ENCODE measurements around the gene LIN7C.
"Not testable (repeated sequence)": the region's sequence is repeated elsewhere in the genome, so short reads cannot be mapped to it uniquely, and the experiment has no call there.

The LIN7C gene, protein sequence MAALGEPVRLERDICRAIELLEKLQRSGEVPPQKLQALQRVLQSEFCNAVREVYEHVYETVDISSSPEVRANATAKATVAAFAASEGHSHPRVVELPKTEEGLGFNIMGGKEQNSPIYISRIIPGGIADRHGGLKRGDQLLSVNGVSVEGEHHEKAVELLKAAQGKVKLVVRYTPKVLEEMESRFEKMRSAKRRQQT

DNA sequence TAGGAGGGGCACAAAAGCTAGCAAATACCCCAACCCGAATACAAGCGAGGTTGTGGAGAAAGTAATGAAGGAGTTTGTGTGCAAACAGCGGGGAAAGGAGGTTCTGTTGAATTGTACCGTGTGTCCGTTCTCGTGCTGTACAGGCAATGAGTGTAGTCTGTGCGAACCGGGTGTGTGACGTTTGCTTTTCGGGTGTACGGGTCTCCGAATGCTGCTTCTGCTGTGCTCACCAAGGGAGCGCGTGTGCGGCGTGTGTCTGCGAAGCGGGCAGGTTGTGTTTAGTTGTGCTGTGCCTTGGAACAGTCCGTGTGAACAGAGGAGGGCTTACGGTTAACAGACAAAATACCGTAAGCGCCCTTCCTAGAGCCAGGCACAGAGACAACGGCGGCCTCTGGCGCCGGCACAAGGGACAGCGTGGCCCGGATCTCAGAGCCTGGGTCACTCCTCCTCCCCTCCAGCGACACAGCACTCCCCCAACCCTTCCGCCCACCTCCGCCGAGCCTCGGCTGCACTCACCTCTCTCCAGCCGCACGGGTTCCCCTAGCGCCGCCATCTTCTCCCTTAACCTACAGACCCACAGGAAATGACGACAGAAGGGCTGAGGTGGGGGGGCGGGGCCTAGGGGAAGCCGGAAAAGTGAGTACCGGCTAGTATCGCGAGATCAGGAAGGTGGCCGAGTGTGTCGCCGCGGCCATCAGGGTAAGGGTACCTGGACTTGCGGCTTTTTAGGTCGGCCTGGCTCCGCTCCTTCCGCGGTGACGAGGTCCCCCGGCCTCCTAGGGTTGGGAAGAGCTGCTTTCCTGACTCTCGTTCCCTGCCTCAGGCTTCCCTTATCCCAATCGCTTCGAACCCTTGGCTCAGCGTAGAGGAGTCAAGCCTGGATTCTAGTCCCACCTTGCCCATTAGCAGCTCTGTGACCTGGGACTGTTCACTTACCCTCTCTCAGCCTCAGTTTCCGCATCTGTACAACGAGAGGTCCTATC is at the start of gene LIN7C:
TSS of gene LIN7C (minus strand) at position 570 of the 983 bp plus-strand sequence. CDS start at position 553, 17 bp downstream.
- DNase-seq (ENCODE audit: low read depth) = peak; percentile 72

DNA sequence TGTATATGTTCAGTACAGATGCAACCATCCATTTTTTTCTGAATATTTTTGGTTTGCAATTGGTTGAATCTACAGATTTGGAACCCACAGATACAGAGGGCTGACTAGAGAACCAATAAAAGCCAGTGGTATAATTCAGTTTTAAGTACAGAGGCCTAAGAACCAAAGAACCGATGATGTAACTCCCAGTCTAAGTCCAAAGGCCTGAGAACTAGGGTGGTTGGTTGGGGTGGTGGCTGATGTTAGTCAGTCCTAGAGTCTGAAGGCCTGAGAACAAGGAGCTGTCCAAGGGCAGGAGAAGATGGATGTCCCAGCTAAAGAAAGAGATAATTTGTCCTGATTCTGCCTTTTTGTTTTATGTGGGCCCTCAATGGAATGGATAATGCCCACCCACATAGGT is 48.7 kb upstream of the LIN7C start:
- DNase-seq (ENCODE audit: low read depth) = no peak

DNA sequence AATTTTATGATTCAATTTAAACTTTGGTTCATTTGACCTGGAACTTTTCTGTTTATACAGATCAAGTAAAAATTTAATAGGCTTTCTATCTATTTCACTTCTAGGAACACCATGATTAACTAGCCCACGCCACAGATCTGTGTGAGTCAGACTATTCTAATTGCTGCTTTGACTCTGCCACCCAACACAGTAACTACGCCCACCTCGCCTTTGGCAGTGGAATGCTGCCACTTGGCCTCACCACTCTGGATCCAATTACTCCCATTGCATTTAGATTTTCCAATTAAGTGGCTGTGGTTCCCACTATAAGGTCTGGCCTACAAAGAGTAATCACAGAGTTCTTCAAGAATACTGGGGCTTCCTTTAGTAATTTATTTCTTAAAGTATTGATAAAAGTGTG is 46.6 kb upstream of the LIN7C start:
- DNase-seq (ENCODE audit: low read depth) = no peak

DNA sequence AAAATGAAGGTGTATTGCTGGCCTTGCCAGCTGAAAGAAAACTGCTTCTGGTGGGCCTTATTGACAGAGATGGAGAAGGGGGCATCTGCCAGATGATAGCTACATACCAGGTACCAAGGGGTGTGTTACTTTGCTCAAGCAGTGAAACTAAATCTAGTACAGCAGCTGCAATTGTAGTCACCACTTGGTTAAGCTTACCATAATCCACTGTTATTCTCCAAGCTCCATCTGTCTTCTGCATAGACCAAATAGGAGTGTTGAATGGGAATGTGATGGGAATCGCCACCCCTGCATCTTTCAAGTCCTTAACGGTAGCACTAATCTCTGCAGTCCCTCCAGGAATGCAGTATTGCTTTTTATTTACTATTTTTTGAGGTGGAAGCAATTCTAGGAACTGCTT is 45.8 kb upstream of the LIN7C start:
- DNase-seq (ENCODE audit: low read depth) = no peak

DNA sequence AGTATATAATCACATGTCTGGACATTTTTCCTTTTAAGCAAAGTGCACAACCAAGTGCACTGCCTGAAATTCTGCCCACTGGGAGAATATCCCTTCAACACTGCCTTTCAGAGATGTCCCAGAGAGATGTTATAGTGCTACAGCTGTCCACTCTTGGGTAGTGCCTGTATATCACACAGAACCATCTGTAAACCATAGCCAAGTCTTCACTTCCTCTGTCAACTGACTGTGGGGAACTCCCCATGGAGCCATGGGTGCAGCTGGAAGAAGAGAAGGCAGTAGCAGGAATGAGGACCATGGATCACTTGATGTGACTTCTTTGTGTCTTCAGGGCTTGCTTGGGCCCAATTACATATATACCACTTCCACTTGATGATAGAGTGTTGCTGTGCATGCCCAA is 44.6 kb upstream of the LIN7C start:
- no peak for DNase-seq (ENCODE audit: low read depth)

DNA sequence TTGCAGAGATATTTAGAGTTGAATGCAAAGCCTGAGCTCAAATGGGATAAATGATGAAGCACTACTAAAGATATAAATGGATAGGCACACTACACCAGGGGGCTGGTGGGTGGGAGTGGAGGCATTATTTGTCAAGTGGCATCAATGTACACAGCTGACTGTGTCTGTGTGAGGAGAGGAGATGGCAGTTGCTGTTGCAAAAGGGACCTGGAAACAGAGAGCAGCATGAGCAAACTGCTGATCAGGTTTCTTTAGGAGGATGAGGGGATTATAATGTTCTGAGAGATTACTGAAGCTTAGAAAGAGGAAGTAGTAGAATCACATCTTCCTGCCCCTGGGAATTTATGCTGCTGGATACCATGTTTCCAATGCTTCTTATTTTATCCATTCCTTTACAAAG is 39.4 kb upstream of the LIN7C start:
- no peak for DNase-seq (ENCODE audit: low read depth)

DNA sequence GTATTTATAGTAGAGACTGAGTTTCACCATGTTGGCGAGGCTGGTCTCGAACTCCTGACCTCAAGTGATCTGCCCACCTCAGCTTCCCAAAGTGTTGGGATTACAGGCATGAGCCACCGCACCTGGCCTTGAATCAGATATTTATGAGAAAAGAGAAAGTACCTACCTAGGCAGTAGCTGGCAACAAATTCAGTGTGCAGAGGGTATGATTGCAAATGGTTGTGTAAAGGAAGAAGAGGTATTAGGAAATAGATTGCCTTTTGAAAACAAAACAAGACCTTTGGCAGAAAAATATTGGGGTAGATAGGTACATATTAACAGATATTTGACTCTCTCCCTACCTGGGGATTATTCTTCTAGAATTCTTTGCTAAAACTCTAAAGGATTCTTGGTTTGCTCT is 38.5 kb upstream of the LIN7C start:
- no peak for DNase-seq (ENCODE audit: low read depth)

DNA sequence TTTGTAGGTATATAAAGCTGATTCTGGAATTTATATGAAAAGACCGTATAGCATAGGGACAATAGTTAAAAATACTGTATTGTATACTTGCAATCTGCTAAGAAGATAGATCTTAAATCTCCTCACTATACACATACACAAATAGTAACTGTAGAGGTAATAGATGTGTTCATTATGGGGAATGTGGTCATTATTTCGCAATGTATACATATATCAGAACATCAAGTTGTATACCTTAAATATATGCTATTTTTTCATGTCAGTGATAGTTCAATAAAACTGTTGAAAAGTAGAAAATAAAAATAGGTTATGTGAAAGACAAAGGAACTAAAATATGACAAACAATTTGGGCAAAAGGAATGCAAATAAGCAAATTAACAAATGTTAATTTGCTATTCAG is 35.2 kb upstream of the LIN7C start:
- DNase-seq (ENCODE audit: low read depth) = no peak

DNA sequence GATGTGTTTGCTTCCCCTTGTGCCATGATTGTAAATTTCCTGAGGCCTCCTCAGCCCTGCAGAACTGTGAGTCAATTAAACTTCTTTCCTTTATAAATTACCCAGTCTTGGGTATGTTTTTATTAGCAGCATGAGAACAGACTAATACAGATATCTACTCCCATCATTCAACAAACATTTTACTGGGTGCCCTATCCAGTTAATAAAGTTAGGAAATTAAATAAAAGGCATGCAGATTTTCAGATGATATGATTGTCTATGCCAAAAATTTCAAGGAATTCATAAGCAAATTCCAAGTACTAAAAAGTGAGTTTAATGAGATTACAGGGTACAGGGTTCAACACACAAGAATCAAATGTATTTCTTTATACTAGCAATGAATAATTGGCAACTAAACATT is 33.5 kb upstream of the LIN7C start:
- no peak for DNase-seq (ENCODE audit: low read depth)

DNA sequence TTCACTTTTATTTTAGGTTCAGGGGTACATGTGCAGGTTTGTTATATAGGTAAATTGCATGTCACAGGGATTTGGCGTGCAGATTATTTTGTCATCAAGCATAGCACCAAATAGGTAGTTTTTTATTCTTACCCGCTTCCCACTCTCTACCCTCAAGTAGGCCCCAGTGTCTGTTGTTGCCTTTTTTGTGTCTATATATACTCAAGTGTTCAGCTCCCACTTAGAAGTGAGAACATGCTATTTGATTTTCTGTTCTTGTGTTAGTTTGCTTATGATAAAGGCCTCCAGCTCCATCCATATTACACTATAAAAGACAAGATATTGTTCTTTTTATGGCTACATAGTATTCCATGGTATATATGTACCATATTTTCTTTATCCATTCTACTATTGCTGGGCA is 28.5 kb upstream of the LIN7C start:
- DNase-seq (ENCODE audit: low read depth) = no peak

DNA sequence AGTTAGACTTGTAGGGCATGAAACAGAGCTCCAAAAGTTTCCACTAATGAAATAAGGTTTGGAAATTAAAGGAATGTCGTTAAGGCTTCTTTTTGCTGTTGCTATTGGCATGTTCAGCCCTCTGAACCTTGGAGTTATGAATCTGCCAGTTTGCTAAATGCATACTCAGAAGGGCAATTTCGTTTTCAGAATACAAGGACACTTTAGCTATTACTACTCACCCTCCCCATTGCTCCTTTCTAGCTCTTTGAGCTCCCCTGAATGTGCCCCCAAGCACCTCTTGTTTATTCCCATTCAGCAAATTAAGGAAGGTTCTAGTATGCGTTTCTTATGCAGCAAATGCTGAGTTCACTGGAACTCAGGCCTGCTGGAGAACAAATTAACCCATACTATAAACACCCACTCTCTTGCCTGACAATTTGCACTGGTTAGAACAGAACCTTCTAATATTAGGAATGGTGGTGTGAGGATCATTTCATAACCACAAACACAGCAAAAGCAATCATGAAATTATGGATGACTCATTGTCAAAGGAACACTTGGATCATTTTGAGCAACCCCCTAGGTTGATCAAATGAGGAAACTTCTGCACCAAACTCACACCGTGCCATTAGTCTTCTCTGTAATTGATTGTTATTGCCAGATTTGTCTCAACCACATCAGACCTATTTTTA is 26.2 kb upstream of the LIN7C start:
- DNase-seq (ENCODE audit: low read depth) = no peak

DNA sequence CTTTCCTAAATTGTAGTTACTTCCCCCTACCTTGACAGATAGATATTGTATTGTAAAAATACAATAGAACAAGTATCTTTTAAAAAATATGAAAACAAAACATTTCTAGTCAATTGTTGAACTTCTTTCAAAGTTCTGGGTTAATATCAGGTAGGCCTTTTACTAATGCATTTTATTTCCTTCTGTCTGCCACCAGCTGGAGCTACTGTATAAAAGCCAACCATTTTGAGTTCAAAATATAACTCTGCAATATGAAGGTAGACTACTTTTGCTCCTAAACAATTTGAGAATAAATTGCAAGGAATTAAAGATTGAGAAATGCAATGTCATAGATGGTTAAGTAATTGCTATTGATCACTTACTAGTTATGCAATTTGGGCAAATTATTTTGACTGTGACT is 22.1 kb upstream of the LIN7C start:
- DNase-seq (ENCODE audit: low read depth) = no peak

DNA sequence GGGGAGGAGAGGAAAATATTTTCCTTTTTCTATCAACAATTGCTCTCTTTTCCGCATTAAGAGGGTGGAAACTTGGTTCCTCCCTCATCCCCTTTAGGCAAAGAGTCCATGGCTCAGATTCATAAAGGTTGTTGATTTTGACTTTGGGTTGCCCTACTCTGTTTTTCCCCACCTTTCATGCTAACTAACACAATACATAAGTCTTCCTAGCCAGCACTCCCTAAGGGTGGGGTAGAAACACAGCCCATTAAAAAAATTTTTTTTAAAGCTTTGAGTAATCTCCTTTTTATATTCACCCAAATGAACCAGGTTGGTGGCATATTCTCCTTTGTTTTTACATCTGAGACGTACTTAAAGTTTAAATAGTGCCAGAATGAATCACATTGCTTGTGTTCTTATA is 20.0 kb upstream of the LIN7C start:
- no peak for DNase-seq (ENCODE audit: low read depth)

DNA sequence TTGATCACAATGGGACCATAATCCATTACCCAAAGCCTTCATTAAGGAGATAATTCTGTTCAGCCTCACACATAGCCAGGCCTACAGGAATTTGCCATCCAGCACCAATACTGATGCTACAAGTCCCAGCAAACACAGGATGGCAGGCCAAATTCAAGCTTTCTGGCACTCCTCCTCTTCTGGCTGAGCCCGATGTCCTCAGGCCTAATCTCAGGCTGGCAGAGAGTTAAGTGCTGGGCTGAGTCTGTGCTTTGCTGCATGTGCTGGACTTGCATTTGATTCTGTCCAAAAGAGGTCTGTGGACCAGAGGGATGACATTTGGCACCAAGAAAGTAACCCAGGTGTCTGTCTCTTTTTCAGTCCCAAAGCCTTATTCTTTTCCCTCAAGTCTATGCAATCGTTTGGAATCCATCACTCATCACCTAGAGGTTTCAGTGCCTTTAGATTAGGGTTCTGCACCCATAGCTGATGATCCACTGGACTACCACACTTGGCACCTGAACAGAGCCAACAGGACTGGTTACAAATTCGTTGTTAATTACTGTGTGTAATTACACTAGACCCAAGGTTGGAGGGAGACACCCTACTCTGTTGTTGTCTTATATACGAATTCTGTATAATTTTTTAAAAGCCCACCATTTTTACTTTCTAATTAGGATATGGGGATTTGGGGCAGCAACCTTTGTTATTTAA is 19.4 kb upstream of the LIN7C start:
- no peak for DNase-seq (ENCODE audit: low read depth)

DNA sequence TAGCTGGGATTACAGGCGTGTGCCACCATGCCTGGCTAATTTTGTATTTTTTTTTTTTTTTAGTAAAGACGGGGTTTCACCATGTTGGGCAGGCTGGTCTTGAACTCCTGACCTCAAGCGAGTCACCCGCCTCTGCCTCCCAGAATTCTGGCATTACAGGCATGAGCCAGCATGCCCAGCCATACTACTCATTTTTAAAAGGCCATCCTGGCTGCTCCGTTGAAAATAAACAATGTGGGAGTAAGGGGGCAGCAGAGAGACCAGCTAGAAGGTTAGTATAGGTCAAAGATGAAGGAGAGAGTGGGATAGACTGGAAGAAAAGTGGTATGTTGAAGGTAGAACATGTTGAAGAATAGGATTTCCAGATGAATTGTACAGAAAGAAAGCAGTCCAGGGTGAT is 17.6 kb upstream of the LIN7C start:
- DNase-seq (ENCODE audit: low read depth) = no peak

DNA sequence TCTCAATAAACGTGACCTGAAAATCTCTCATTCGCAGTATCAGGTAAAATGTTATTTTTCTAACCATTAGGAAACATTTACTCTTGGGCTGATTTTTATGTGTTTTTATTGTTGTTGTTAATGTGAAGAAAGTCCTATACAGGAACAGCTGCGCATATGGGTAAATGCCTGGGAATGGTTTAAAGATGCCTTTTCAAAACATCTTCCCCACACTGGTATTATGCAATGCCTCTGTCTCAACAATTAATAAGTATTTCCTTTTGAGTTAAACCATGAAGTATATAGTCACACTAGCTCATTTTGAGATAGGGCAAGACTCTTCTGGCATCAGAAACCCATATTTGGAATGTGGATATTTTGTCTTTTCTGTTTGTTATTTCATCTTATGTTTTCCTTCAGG is 13.7 kb upstream of the LIN7C start:
- no peak for DNase-seq (ENCODE audit: low read depth)

DNA sequence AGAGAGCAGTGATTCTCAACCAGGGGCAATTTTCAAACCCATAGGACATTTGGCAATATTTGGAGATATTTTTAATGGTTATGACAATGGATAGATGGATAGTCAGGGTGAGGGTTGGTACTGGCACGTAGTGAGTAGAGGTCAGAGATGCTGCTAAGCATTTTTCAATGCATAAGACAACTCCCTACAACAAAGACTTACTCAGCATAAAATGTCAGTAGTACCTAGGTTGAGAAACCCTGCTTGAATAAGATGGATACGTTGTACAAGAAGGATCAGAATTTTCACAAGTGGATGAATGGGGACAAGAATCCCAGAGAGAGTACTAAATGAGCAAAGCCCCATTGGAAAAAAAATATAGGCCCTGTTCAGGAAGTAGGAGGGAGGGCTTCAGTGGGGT is 11.9 kb upstream of the LIN7C start:
- DNase-seq (ENCODE audit: low read depth) = no peak

DNA sequence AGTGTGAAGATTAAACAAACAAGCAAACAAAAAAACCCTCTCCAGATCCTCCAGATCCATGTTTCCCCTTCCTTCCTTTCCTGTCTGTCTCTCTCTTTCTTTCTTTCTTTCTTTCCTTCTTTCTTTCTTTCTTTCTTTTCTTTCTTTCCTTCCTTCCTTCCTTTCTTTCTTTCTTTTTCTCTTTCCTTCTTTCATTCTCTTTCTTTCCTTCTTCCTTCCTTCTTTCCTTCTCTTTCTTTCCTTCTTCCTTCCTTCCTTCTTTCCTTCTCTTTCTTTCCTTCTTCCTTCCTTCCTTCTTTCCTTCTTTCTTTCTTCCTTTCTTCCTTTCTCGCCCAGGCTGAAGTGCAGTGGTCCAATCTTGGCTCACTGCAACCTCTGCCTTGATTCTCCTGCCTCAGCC is 10.9 kb upstream of the LIN7C start:
- DNase-seq (ENCODE audit: low read depth) = not testable (repeated sequence)

DNA sequence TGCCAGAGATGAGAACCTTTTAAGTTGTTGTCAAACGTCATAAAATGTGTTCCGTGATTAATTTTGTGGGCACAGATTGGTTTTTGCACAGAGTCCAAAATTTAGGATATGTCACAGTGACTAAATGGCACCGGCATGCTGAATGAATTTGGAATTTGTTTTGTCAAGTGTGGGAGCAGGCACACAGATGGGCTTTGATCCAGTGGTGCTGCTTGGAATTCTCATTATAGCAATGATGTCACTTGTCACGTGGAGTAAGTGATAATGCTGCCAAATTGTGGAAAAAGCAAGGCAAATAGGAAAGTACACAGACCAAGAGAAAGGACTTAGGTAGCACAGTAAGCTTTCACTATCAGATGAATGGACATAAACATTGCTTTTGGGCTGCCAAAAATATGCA is 8.0 kb upstream of the LIN7C start:
- DNase-seq (ENCODE audit: low read depth) = no peak

DNA sequence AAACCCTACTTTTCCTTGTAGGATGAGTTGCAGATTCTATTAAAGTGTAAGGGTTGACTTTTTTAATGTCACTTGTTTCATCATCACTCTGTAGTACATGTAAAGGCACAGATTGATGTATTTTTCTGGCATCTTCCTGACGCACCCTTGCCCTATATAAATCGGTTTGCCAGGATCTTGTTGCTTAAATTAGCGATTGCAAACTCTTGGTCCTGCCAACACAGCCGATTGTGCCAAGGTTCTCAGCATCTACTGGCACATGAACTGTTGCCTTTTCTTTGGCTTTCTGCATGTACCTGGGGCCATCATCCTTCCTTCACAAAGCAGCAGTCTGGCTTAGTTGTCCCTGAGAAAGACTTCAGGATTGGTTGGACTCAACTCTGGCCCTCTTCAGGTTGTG is 7.5 kb upstream of the LIN7C start:
- DNase-seq (ENCODE audit: low read depth) = no peak

DNA sequence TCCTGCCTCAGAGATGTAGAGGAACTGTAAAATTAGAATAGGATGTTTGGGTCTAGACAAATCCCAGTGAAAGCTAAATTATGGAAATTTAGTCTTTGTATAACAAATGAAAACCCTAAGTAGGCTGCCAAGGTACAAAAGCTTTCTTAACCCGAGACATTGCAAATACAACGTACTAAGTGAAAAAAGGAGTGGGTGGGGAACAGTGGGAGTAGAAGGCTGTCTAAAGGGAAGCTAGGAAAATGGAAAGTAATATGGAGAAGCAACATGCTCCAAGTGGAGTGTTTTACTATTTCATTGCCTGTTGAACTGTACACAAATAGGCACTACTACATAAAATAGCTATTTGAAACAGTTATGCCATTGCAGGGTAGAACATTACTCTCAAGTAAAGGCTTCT is 6.8 kb upstream of the LIN7C start:
- DNase-seq (ENCODE audit: low read depth) = no peak

DNA sequence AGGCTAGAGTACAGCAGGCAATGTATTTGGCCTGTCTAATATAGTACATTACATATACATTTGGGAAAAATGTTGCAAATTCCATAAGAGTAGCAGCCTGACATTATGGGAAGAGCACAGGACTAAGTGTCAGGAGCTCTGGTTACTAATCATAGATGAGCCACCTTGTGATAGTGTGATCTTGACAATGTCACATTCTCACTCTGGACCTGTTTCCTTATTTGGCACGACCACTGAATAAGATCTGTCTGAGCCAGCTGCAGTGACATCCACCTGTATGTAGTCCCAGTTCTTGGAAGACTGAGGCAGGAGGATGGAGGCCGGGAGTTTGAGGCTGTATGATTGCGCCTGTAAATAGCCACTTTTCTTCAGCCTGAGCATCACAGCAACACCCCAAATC is 5.7 kb upstream of the LIN7C start:
- DNase-seq (ENCODE audit: low read depth) = no peak

DNA sequence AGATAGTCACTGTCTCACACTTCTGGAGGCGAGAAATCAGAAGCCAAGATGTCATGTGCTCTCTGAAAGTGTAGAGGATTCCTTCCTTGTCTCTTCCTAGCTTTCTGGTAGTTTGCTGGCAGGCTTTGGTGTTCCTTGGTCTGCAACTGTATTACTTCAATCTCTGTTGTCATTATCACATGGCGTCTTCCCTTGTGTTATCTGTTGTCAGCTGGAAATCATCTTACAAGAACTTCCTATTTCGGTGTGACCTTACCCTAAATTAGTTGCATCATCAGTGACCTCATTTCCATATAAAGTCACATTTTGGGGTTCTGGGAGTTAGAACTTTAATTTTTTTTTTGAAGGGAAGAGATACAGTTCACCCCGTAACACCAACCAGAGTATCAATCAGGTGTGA is 3.3 kb upstream of the LIN7C start:
- no peak for DNase-seq (ENCODE audit: low read depth)

Measured in non-pigmented ciliary epithelial cell (primary cell).